HepG2 (cell line): ENCODE measurements around the gene KRTAP8-1. TPM values are rescaled to one million over a fixed set of nuclear protein-coding genes. Genes with fewer than 3 reads are reported as not detected.

Experiments
- ATAC-seq: fragments of 200-7000 bp; cut with Tn5 transposase; 3 replicates; pipeline ENCODE4 v1.9.1; 2020; ENCODE audit warnings: mild to moderate bottlenecking, moderate library complexity
- BruUV-seq: library from RNA; stranded (reverse); fragments of 400-500 nt; replicated peaks from 2 replicates; lab custom pipeline; 2021; lab: Mats Ljungman, UMichigan
- CTCF ChIA-PET: fragments of 300-600 bp; formaldehyde crosslinking; extraction: SDS; loops from one replicate; lab custom pipeline; 2021; ENCODE audit warnings: low total read pairs, inconsistent platforms, low intra/inter-chr PET ratio; lab: Yijun Ruan, JAX
- POLR2A ChIA-PET: fragments of 350-600 bp; sonication (Branson Sonifier 250); formaldehyde crosslinking; loops from one replicate; lab custom pipeline; 2020; ENCODE audit warnings: antibody characterized with exemption, inconsistent platforms; lab: Yijun Ruan, JAX
- DNase-seq: peaks from one replicate; pipeline ENCODE4 v3.0.0-alpha.2; 2015; ENCODE audit warnings: low spot score
- FAIRE-seq: peaks from 3 replicates; lab custom pipeline; 2011; peaks lifted over from hg19 to GRCh38; lab: Jason Lieb, UNC
- H2AFZ ChIP-seq: one replicate; pipeline ENCODE4 v1.6.1; 2011; ENCODE audit warnings: low read length, inconsistent platforms
- H3K27ac ChIP-seq: fragments of 300-600 bp; 3 replicates; pipeline ENCODE4 v1.8.0; 2011; ENCODE audit warnings: mixed run types, mild to moderate bottlenecking, mixed read lengths, low read length, inconsistent platforms; ENCODE audit not compliant: insufficient read depth; ENCODE audit errors: extremely low read length
- H3K27me3 ChIP-seq, 2 experiments: fragments of 200-600 bp in 1 of 2; 2 replicates in 1 of 2; 3 replicates in 1 of 2; pipeline versions ENCODE4 v1.6.0 to v1.8.0; 2011; ENCODE audit warnings: low read length in 2 of 2, mild to moderate bottlenecking in 2 of 2, moderate library complexity in 2 of 2, inconsistent platforms in 1 of 2; ENCODE audit not compliant: insufficient read depth in 2 of 2, control insufficient read depth in 1 of 2
- H3K36me3 ChIP-seq, 2 experiments: fragments of 200-600 bp in 1 of 2; replicated peaks in 1 of 2; 2 replicates in 1 of 2; 3 replicates in 1 of 2; pipeline versions ENCODE4 v1.5.1 to v1.8.0; 2011; ENCODE audit warnings: low read length in 2 of 2, inconsistent platforms in 1 of 2; ENCODE audit not compliant: insufficient read depth in 2 of 2, control insufficient read depth in 1 of 2
- H3K4me1 ChIP-seq: 2 replicates; pipeline ENCODE4 v1.5.1; 2012; ENCODE audit warnings: low read length, inconsistent platforms; ENCODE audit not compliant: insufficient read depth
- H3K4me2 ChIP-seq: 2 replicates; pipeline ENCODE4 v1.6.0; 2011; ENCODE audit warnings: low read depth, low read length, inconsistent platforms
- H3K4me3 ChIP-seq, 3 experiments: fragments of 200-600 bp in 1 of 3; sonication (generic), shearing (Covaris generic) in 1 of 3; replicated peaks in 1 of 3; 2 replicates each; pipeline ENCODE4 v1.5.1; 2011 to 2016; ENCODE audit warnings: low read length in 3 of 3, inconsistent platforms in 2 of 3, low read depth in 2 of 3, mild to moderate bottlenecking in 2 of 3, control low read depth in 1 of 3, mixed read lengths in 1 of 3; ENCODE audit not compliant: insufficient read depth in 1 of 3
- H3K79me2 ChIP-seq: one replicate; pipeline ENCODE4 v1.6.1; 2011; ENCODE audit warnings: low read length, inconsistent platforms; ENCODE audit not compliant: insufficient read depth
- H3K9ac ChIP-seq: 2 replicates; pipeline ENCODE4 v1.6.0; 2011; ENCODE audit warnings: mild to moderate bottlenecking, low read depth, low read length, inconsistent platforms; ENCODE audit not compliant: insufficient read depth
- H3K9me3 ChIP-seq: 2 replicates; pipeline ENCODE4 v1.5.1; 2012; ENCODE audit warnings: mild to moderate bottlenecking, low read length
- H4K20me1 ChIP-seq: 2 replicates; pipeline ENCODE4 v1.6.0; 2011; ENCODE audit warnings: inconsistent platforms, mild to moderate bottlenecking, low read length, moderate library complexity; ENCODE audit not compliant: insufficient read depth
- ARHGAP35 ChIP-seq: sonication (generic); formaldehyde crosslinking; IDR thresholded peaks from 2 replicates; pipeline ENCODE4 v1.9.0; 2022; ENCODE audit warnings: mild to moderate bottlenecking, inconsistent platforms, moderate library complexity, missing genetic modification reagents, borderline replicate concordance
- FOSL1 ChIP-seq: sonication (generic); formaldehyde crosslinking; IDR thresholded peaks from 2 replicates; pipeline ENCODE4 v1.9.0; 2021; ENCODE audit warnings: missing genetic modification reagents, borderline replicate concordance
- HMGXB3 ChIP-seq: sonication (generic); formaldehyde crosslinking; IDR thresholded peaks from 2 replicates; pipeline ENCODE4 v1.4.0; 2020; ENCODE audit warnings: missing genetic modification reagents, borderline replicate concordance
- HNF4A ChIP-seq: sonication (generic); formaldehyde crosslinking; IDR thresholded peaks from 2 replicates; pipeline ENCODE4 v1.4.0; 2020; ENCODE audit warnings: missing genetic modification reagents
- MEIS2 ChIP-seq: sonication (generic); formaldehyde crosslinking; IDR thresholded peaks from 2 replicates; pipeline ENCODE4 v1.9.0; 2021; ENCODE audit warnings: mild to moderate bottlenecking, missing genetic modification reagents
- PAXIP1 ChIP-seq: sonication (generic); formaldehyde crosslinking; conservative IDR thresholded peaks from 2 replicates; pipeline ENCODE4 v1.4.0; 2020; ENCODE audit warnings: mild to moderate bottlenecking, missing genetic modification reagents, moderate library complexity
- SIX1 ChIP-seq: sonication (generic); formaldehyde crosslinking; IDR thresholded peaks from 2 replicates; pipeline ENCODE4 v1.4.0; 2020; ENCODE audit warnings: missing genetic modification reagents, borderline replicate concordance
- SOX13 ChIP-seq, 3 experiments: fragments of 450-650 bp in 1 of 3; sonication (generic) in 1 of 3; formaldehyde crosslinking in 1 of 3; IDR thresholded peaks in 2 of 3; conservative IDR thresholded peaks in 1 of 3; 2 replicates each; pipeline versions ENCODE4 v1.5.0 to v1.6.1; 2016 to 2020; ENCODE audit warnings: antibody characterized with exemption in 1 of 3, mild to moderate bottlenecking in 1 of 3, missing compliant biosample characterization in 1 of 3, missing genetic modification reagents in 1 of 3, moderate library complexity in 1 of 3
- WGBS: methylation state at CpG from one replicate; pipeline ENCODE4 v1.1.6; 2017; ENCODE audit warnings: low lambda C conversion rate; 5-methylcytosine and 5-hydroxymethylcytosine counted together
- in situ Hi-C: cut with HindIII; loops from 2 replicates; pipeline ENCODE4 v1.10.0; 2017; ENCODE audit warnings: low pct_unique_long_range_greater_than_20kb; ENCODE audit not compliant: extremely low pct_ligation_motif_present
- intact Hi-C: fragments of 100-400 bp; cut with micrococcal nuclease; formaldehyde crosslinking; loops from one replicate; pipeline ENCODE4 v1.10.0; 2022; ENCODE audit not compliant: unreplicated experiment
- polyA plus RNA-seq, 8 experiments: library from polyadenylated mRNA; depleted of rRNA in 3 of 8; stranded (reverse) in 7 of 8; unstranded in 1 of 8; fragments of >200 nt; fragmentation: Illumina TruSeq in 4 of 8; extraction: Trizol in 4 of 8; gene quantifications; 2 replicates each; pipeline versions ENCODE4 v1.2.1 to v1.2.3, GENCODE V29; 2011 to 2016; ENCODE audit warnings: low read depth in 4 of 8, missing spikeins in 1 of 8, mixed read lengths in 1 of 8; ENCODE audit not compliant: insufficient read depth in 1 of 8
- total RNA-seq, 5 experiments: library from RNA; depleted of rRNA; stranded (reverse); fragments of >200 nt; fragmentation: Illumina TruSeq; extraction: Trizol; gene quantifications; 2 replicates each; pipeline ENCODE4 v1.2.3, GENCODE V29; 2016; ENCODE audit warnings: low read depth in 1 of 5

The KRTAP8-1 gene
- total and polyA plus RNA-seq, 2 of the 13 experiments (the other 11 are each of a cell fraction or from before 2014, with no cell fraction given): not detected

GRCh38 chr21:30800605-30801004 is 12.5 kb downstream of the KRTAP8-1 start:
- H3K9ac ChIP-seq: no peak overlapping the region
- no peak for FAIRE-seq
- BruUV-seq: no TSS peak
- WGBS: 5% methylated on average over 1 of the region's 1 CpG
- no peak overlapping the region for H2AFZ ChIP-seq
- no peaks in the 10 kb centered on the region for H3K36me3 ChIP-seq
- ChIA-PET POLR2A (no interaction called here), CTCF (no interaction called here)
- no peaks in the 10 kb centered on the region for H4K20me1 ChIP-seq
- H3K9me3 ChIP-seq: peaks cover 73% of the 10 kb centered on the region
- no peak overlapping the region for H3K4me2 ChIP-seq
- H3K4me1 ChIP-seq: no peaks in the 10 kb centered on the region
- H3K27me3 ChIP-seq: no peaks in the 10 kb centered on the region; a peak in 1 of 5 replicates
- no peak for ATAC-seq
- in situ Hi-C loops: no loop called here
- H3K4me3 ChIP-seq: no peak overlapping the region
- DNase-seq: no peak
- TF ChIP-seq SIX1 (CRISPR knock-in tag) (no peak), MEIS2 (CRISPR knock-in tag) (no peak), ARHGAP35 (no peak)
- TF ChIP-seq, all 625 proteins: peak for 0
- intact Hi-C loops: no loop called here
- H3K79me2 ChIP-seq: no peaks in the 10 kb centered on the region
- no peak overlapping the region for H3K27ac ChIP-seq

- no peaks in the 10 kb centered on the region for H3K36me3 ChIP-seq
- in situ Hi-C loops (no loop called here), intact Hi-C loops (no loop called here)
- H3K4me1 ChIP-seq: no peaks in the 10 kb centered on the region
- no peak overlapping the region for H3K9ac ChIP-seq
- H3K9me3 ChIP-seq: peaks cover 76% of the 10 kb centered on the region
- 0% methylated on average over 2 of the region's 2 CpGs for WGBS
- no peak overlapping the region for H3K27ac ChIP-seq
- no peaks in the 10 kb centered on the region for H3K27me3 ChIP-seq
- ChIA-PET POLR2A (no interaction called here), CTCF (no interaction called here)
- no peak overlapping the region for H2AFZ ChIP-seq
- no peaks in the 10 kb centered on the region for H4K20me1 ChIP-seq
- no TSS peak for BruUV-seq
- ATAC-seq (peak; percentile 96), FAIRE-seq (no peak), DNase-seq (no peak)
- H3K4me2 ChIP-seq: no peak overlapping the region
- H3K4me3 ChIP-seq: no peak overlapping the region
- no peaks in the 10 kb centered on the region for H3K79me2 ChIP-seq
- TF ChIP-seq HNF4A (peak; percentile 71), PAXIP1 (CRISPR knock-in tag) (peak; percentile 82), SOX13 (IDR thresholded peaks at IDR 0.05) (no peak), SOX13 (CRISPR knock-in tag; conservative IDR thresholded peaks at IDR 0.05 in 1 of 2, IDR thresholded peaks at IDR 0.05 in 1 of 2) (0 out of 4 replicates have a peak, but pooled peaks of 1 of the 2 experiments have one; percentile 7), HMGXB3 (no peak), FOSL1 (CRISPR knock-in tag) (no peak)
Observed at GRCh38 chr21:30793581-30794314, 19.3 kb downstream of the KRTAP8-1 start.
